ENCODE measurements around the gene DACT2. TPM values are rescaled to one million over a fixed set of nuclear protein-coding genes. Genes with fewer than 3 reads are reported as not detected.

The DACT2 gene
- total RNA-seq, 6 experiments from 2014 or later: 0.29 to 0.99 (median 0.86) TPM; not detected in 1

DNA sequence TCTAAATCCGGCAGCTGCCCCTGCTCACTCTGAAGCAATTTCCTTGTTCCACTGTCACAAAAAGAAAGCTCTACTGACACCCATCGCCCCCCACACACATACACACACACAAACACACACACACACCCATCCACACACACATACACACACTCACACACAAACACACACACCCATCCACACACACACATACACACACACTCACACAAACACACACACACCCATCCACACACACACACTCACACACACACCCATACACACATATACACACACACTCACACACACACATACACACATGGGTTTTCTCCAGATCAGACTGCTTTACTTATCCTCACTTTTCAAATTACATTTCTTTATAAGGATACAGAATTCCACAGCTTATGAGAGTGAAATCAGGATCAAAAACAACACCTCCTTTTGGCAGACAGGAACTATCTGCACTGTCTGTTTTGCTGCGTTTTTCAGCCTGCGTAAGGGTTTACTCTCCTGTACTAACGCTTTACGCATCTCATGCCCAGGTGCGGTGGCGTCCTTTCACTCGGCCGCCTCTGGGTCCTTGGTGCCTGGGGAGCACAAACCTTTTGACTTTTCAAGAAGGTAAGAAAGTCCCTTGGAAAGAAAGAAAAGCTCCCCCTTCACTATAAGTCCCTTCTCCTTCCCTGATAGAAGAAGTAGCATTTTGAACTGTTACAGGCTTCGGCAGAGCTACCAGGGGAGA, 8.0 kb downstream of the DACT2 start:
- intact Hi-C loops (cut with DNase I): no loop called here
- ATAC-seq: no peak
- Histone ChIP-seq H3K9me3 (no peaks in the 10 kb centered on the region), H3K27me3 (no peaks in the 10 kb centered on the region), H3K4me3 (no peak overlapping the region), H3K27ac (no peak overlapping the region), H3K4me1 (no peaks in the 10 kb centered on the region), H3K36me3 (no peaks in the 10 kb centered on the region)
- TF ChIP-seq POLR2A (IDR thresholded peaks at IDR 0.05) (no peak), CTCF (IDR thresholded peaks at IDR 0.05) (no peak)
- 88% methylated on average over 11 of the region's 11 CpGs for WGBS (ENCODE audit: insufficient coverage, low coverage, low lambda C conversion rate, missing lambda C conversion rate)
- DNase-seq: no peak

- intact Hi-C loops (cut with DNase I): no loop called here
- ATAC-seq (no peak), DNase-seq (no peak)
- no peaks in the 10 kb centered on the region for H3K4me1 ChIP-seq
- H3K27ac ChIP-seq: no peak overlapping the region
- H3K27me3 ChIP-seq: no peaks in the 10 kb centered on the region
- no peaks in the 10 kb centered on the region for H3K9me3 ChIP-seq
- no peak overlapping the region for H3K4me3 ChIP-seq
- 93% methylated on average over 3 of the region's 10 CpGs for WGBS (ENCODE audit: insufficient coverage, low coverage, low lambda C conversion rate, missing lambda C conversion rate)
- TF ChIP-seq CTCF (IDR thresholded peaks at IDR 0.05) (no peak), POLR2A (IDR thresholded peaks at IDR 0.05) (no peak)
- no peaks in the 10 kb centered on the region for H3K36me3 ChIP-seq
These were observed 8.6 kb downstream of the DACT2 start for GRCh38 chr6:168310945-168311344.

DNA sequence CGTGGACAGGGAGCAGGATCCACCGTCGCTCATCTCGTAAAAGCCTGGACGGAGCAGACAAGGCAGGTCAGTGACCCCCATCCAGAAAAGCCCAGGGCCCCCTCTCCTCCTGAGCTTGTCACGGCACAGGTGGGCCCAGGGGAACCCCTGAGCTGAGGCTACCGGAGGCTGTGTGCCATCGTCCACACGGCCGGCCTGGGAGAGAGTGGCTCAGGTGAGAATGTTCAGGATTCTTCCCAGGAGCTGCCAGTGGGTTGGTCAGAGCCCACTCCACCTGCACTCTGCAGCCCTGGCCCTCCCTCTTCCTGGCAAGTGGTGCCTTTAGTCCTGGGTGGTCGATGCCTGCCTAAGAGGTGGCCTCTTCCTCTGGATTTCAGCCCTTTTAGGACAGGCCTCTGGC, 9.2 kb downstream of the DACT2 start:
- WGBS (ENCODE audit: insufficient coverage, low coverage, low lambda C conversion rate, missing lambda C conversion rate): 76% methylated on average over 3 of the region's 11 CpGs
- H3K9me3 ChIP-seq: no peaks in the 10 kb centered on the region
- no peak overlapping the region for H3K27ac ChIP-seq
- no peaks in the 10 kb centered on the region for H3K27me3 ChIP-seq
- ATAC-seq (no peak), DNase-seq (no peak)
- H3K4me1 ChIP-seq: no peaks in the 10 kb centered on the region
- H3K36me3 ChIP-seq: no peaks in the 10 kb centered on the region
- TF ChIP-seq CTCF (IDR thresholded peaks at IDR 0.05) (no peak), POLR2A (IDR thresholded peaks at IDR 0.05) (no peak)
- intact Hi-C loops (cut with DNase I): no loop called here
- no peak overlapping the region for H3K4me3 ChIP-seq

DNA sequence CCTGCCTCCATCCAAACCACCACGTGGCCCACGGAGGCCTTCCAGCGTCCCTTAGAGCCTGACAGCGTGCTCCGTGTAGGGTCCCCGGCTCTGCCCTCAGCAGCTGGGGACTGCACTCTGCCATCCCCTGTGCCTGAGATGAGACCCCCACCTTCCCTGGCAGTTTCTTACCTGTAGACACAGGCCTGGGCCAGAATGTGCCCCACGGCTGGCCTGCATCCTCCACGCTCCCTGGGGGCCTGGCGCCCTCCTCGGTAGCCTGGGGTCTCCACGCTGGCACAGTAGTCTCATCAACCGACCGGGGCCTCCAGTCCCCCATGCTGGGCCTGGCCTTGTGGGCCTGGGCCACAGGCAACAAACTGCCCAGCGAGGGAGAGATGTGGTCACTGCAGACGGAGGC, 9.6 kb downstream of the DACT2 start:
- Histone ChIP-seq H3K36me3 (no peaks in the 10 kb centered on the region), H3K4me1 (no peaks in the 10 kb centered on the region), H3K4me3 (no peak overlapping the region), H3K9me3 (no peaks in the 10 kb centered on the region), H3K27me3 (no peaks in the 10 kb centered on the region), H3K27ac (no peak overlapping the region)
- intact Hi-C loops (cut with DNase I): no loop called here
- 89% methylated on average over 5 of the region's 15 CpGs for WGBS (ENCODE audit: insufficient coverage, low coverage, low lambda C conversion rate, missing lambda C conversion rate)
- DNase-seq (no peak), ATAC-seq (no peak)
- TF ChIP-seq CTCF (IDR thresholded peaks at IDR 0.05) (no peak), POLR2A (IDR thresholded peaks at IDR 0.05) (no peak)

All from right lobe of liver (tissue), 6 donors.